Thyroid gland (tissue), 4 donors: ENCODE results near the gene REPS1.

Experiments used
- CTCF ChIP-seq, 6 experiments: fragments of 200-600 bp in 3 of 6; fragments of 450-650 bp in 3 of 6; sonication (generic) in 3 of 6; IDR thresholded peaks; one replicate each; pipeline ENCODE4 v1.5.1; 2016 to 2019; ENCODE audit warnings: antibody characterized with exemption in 6 of 6, mild to moderate bottlenecking in 2 of 6, inconsistent platforms in 1 of 6, moderate library complexity in 1 of 6
- POLR2A ChIP-seq, 2 donors: fragments of 450-650 bp; IDR thresholded peaks; one replicate each; pipeline ENCODE4 v1.6.1; 2017; ENCODE audit warnings: antibody characterized with exemption in 2 of 2, mild to moderate bottlenecking in 2 of 2, moderate library complexity in 1 of 2

GRCh38 chr6:138856654-138857053 is 131.4 kb downstream of the REPS1 start:
- TF ChIP-seq POLR2A (IDR thresholded peaks at IDR 0.05) (no peak), CTCF (IDR thresholded peaks at IDR 0.05) (no peak)
